Ishikawa (cell line): Measurements from ENCODE around the gene RFTN1.

Experiments used
- CEBPB ChIP-seq: IDR thresholded peaks from 2 replicates; pipeline ENCODE4 v1.6.1; 2012
- CREB1 ChIP-seq: IDR thresholded peaks from 2 replicates; pipeline ENCODE4 v1.6.1; 2012; ENCODE audit warnings: low read depth
- EGR1 ChIP-seq: IDR thresholded peaks from 2 replicates; pipeline ENCODE4 v1.6.1; 2012
- EP300 ChIP-seq: IDR thresholded peaks from 2 replicates; pipeline ENCODE4 v1.6.1; 2012; ENCODE audit warnings: borderline replicate concordance
- RAD21 ChIP-seq: IDR thresholded peaks from 2 replicates; pipeline ENCODE4 v1.6.1; 2012; ENCODE audit warnings: low read depth
- TAF1 ChIP-seq: IDR thresholded peaks from 2 replicates; pipeline ENCODE4 v1.6.1; 2012; ENCODE audit warnings: low read depth, mild to moderate bottlenecking
- TCF12 ChIP-seq: IDR thresholded peaks from 2 replicates; pipeline ENCODE4 v1.6.1; 2012; ENCODE audit warnings: low read depth
- TEAD4 ChIP-seq: IDR thresholded peaks from 2 replicates; pipeline ENCODE4 v1.6.1; 2012
- YY1 ChIP-seq: IDR thresholded peaks from 2 replicates; pipeline ENCODE4 v1.6.1; 2012; ENCODE audit warnings: low read depth
- ZBTB7A ChIP-seq: IDR thresholded peaks from 2 replicates; pipeline ENCODE4 v1.6.1; 2012; ENCODE audit warnings: low read depth
- TF ChIP-seq, protein P1 (sequence below): IDR thresholded peaks from 2 replicates; pipeline ENCODE4 v1.6.1; 2012; ENCODE audit warnings: low read depth, mild to moderate bottlenecking
- TF ChIP-seq, protein P2 (sequence below): IDR thresholded peaks from 2 replicates; pipeline ENCODE4 v1.6.1; 2012

DNA sequence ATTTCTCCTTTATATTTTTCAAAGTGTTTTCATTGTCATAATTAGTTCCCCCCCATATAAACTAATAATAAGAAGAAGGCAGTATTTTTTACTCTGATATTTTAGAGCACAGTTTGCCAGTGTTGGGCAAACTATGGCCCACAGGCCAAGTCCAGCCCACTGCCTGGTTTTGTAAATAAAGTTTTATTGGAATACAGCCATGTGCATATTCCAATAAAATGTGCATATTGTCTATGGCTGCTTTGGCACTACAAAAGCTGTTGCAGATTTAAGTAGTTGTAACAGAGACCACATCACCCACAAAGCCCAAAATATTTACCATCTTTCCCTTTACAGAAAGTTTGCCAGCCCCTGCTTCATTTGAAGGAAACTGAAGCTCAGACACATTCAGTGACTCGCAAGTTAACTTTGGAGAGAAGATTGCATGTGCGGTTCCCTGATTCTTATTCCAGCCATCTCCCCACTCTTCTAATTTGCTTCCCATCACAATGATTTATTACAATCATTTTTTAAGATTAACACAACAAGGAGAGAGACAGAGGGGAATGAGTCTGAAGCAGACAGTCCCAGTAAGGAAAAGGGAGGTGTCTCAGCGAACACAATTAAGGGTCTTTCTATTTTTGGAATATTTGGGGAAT lies 48.9 kb downstream of the RFTN1 start:
- TF ChIP-seq RAD21: no peak
- TF ChIP-seq, protein P1, sequence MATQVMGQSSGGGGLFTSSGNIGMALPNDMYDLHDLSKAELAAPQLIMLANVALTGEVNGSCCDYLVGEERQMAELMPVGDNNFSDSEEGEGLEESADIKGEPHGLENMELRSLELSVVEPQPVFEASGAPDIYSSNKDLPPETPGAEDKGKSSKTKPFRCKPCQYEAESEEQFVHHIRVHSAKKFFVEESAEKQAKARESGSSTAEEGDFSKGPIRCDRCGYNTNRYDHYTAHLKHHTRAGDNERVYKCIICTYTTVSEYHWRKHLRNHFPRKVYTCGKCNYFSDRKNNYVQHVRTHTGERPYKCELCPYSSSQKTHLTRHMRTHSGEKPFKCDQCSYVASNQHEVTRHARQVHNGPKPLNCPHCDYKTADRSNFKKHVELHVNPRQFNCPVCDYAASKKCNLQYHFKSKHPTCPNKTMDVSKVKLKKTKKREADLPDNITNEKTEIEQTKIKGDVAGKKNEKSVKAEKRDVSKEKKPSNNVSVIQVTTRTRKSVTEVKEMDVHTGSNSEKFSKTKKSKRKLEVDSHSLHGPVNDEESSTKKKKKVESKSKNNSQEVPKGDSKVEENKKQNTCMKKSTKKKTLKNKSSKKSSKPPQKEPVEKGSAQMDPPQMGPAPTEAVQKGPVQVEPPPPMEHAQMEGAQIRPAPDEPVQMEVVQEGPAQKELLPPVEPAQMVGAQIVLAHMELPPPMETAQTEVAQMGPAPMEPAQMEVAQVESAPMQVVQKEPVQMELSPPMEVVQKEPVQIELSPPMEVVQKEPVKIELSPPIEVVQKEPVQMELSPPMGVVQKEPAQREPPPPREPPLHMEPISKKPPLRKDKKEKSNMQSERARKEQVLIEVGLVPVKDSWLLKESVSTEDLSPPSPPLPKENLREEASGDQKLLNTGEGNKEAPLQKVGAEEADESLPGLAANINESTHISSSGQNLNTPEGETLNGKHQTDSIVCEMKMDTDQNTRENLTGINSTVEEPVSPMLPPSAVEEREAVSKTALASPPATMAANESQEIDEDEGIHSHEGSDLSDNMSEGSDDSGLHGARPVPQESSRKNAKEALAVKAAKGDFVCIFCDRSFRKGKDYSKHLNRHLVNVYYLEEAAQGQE: no peak
- TF ChIP-seq TCF12: no peak
- no peak for TF ChIP-seq ZBTB7A
- TF ChIP-seq CREB1: no peak
- TF ChIP-seq EP300: no peak
- TF ChIP-seq TEAD4: no peak
- TF ChIP-seq, protein P2, sequence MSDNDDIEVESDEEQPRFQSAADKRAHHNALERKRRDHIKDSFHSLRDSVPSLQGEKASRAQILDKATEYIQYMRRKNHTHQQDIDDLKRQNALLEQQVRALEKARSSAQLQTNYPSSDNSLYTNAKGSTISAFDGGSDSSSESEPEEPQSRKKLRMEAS: no peak
- TF ChIP-seq CEBPB: no peak
- no peak for TF ChIP-seq TAF1
- TF ChIP-seq YY1: no peak
- TF ChIP-seq EGR1: no peak
